Liver (tissue), 2 donors: ENCODE data around the gene ZMYM2.

ENCODE experiments used
- TF ChIP-seq, protein P1 (sequence below): fragments of 150-350 bp; IDR thresholded peaks from 2 replicates; pipeline ENCODE4 v1.5.1; 2017; ENCODE audit warnings: improper control_type of control experiment, low read depth, low read length; ENCODE audit not compliant: missing input control
- TF ChIP-seq, protein P2 (sequence below): IDR thresholded peaks from 2 replicates; pipeline ENCODE4 v1.6.1; 2016; ENCODE audit warnings: antibody characterized with exemption
- donor health status: healthy.

DNA sequence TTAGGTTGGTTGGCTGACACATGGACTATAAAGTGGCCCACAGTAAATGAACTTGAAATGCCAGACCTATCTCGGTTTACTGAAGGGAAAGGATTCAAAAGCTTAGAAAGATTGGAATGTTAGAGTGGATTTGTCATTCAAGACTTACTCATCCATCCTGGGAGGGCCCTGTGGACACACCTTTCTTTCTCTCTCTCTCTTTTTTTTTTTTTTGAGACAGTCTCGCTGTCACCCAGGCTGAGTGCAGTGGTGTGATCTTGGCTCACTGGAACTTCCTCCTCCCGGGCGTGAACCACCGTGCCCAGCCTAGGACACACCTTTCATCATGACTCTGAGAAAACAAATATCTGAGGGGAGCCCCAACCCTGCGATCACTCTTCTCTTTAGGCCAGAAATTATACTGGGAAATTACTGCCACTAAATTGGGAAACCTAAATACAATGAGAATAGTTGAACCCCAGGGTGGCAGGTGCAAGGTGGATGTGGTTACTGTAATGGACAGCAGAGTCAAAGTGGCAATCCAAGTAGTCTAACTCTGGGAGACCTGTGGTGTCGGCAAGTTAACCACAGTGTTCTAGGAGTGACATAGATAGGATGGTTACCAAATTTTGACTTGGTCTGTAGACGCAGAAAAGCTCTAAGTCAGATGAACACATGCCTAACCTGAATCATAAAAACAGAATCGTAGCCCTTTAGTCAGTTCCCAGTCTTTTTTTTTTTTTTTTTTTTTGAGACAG is 48.0 kb upstream of the ZMYM2 start:
- TF ChIP-seq, protein P1, sequence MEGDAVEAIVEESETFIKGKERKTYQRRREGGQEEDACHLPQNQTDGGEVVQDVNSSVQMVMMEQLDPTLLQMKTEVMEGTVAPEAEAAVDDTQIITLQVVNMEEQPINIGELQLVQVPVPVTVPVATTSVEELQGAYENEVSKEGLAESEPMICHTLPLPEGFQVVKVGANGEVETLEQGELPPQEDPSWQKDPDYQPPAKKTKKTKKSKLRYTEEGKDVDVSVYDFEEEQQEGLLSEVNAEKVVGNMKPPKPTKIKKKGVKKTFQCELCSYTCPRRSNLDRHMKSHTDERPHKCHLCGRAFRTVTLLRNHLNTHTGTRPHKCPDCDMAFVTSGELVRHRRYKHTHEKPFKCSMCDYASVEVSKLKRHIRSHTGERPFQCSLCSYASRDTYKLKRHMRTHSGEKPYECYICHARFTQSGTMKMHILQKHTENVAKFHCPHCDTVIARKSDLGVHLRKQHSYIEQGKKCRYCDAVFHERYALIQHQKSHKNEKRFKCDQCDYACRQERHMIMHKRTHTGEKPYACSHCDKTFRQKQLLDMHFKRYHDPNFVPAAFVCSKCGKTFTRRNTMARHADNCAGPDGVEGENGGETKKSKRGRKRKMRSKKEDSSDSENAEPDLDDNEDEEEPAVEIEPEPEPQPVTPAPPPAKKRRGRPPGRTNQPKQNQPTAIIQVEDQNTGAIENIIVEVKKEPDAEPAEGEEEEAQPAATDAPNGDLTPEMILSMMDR: no peak
- TF ChIP-seq, protein P2, sequence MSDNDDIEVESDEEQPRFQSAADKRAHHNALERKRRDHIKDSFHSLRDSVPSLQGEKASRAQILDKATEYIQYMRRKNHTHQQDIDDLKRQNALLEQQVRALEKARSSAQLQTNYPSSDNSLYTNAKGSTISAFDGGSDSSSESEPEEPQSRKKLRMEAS: no peak
